GM21529 (cell line): ENCODE results near the gene SLC1A5.
A peak's percentile ranks its signal among the peaks of the same experiment; 100 is the strongest.
"Not testable (repeated sequence)": the region's sequence is repeated elsewhere in the genome, so short reads cannot be mapped to it uniquely, and the experiment has no call there.

Source experiments
- ATAC-seq: cut with Tn5 transposase; IDR thresholded peaks from one replicate; pipeline ENCODE4 v1.9.1; 2021; ENCODE audit not compliant: unreplicated experiment

Gene SLC1A5

GRCh38 chr19:46802152-46802551 is 13.8 kb upstream of the SLC1A5 start:
- ATAC-seq = no peak

GRCh38 chr19:46798713-46799112 is 10.3 kb upstream of the SLC1A5 start:
- ATAC-seq = no peak

- ATAC-seq = no peak
These were observed 9.5 kb upstream of the SLC1A5 start for GRCh38 chr19:46797881-46798280.

- ATAC-seq = no peak
These were observed 3.5 kb upstream of the SLC1A5 start for GRCh38 chr19:46791944-46792343.

- no peak for ATAC-seq
These were observed 977 bp upstream of the SLC1A5 start for GRCh38 chr19:46789371-46789770.

- no peak for ATAC-seq
These were observed 559 bp upstream of the SLC1A5 start for GRCh38 chr19:46788968-46789338.

GRCh38 chr19:46787331-46788261 is 798 bp downstream of the SLC1A5 start:
- no peak for ATAC-seq

GRCh38 chr19:46787040-46787330 is 1.4 kb downstream of the SLC1A5 start:
- ATAC-seq = no peak

GRCh38 chr19:46786236-46787039 is 2.0 kb downstream of the SLC1A5 start:
- ATAC-seq = no peak

- ATAC-seq = no peak
These were observed 2.5 kb downstream of the SLC1A5 start for GRCh38 chr19:46785980-46786235.

- no peak for ATAC-seq
These were observed 3.1 kb downstream of the SLC1A5 start for GRCh38 chr19:46785054-46785979.

- ATAC-seq = peak; percentile 51
These were observed 3.9 kb downstream of the SLC1A5 start for GRCh38 chr19:46784262-46785053.

- ATAC-seq = no peak
These were observed 4.7 kb downstream of the SLC1A5 start for GRCh38 chr19:46783670-46784069.

GRCh38 chr19:46782355-46783019 is 5.9 kb downstream of the SLC1A5 start:
- ATAC-seq = no peak

GRCh38 chr19:46777956-46778645 is 10.3 kb downstream of the SLC1A5 start:
- not testable (repeated sequence) for ATAC-seq

- ATAC-seq = no peak
These were observed 11.2 kb downstream of the SLC1A5 start for GRCh38 chr19:46776927-46777911.

- no peak for ATAC-seq
These were observed 12.6 kb downstream of the SLC1A5 start for GRCh38 chr19:46775642-46776258.

GRCh38 chr19:46773018-46773399 is 15.4 kb downstream of the SLC1A5 start:
- ATAC-seq = no peak
